Tibial artery (tissue), 4 donors: ENCODE results near the gene HS6ST2.
"Not testable (repeated sequence)": the region's sequence is repeated elsewhere in the genome, so short reads cannot be mapped to it uniquely, and the experiment has no call there.

Source experiments
- DNase-seq, 2 donors: peaks; one replicate each; pipeline ENCODE4 v3.0.0-alpha.2; 2019
- H3K27ac ChIP-seq, 2 donors: fragments of 200-600 bp; sonication (generic) in 1 of 2; 1 replicate in 1 of 2; 2 replicates in 1 of 2; pipeline ENCODE4 v1.5.1; 2018 to 2019; ENCODE audit warnings: mild to moderate bottlenecking in 1 of 2
- H3K27me3 ChIP-seq, 2 donors: fragments of 200-600 bp; sonication (generic) in 1 of 2; one replicate each; pipeline versions ENCODE4 v1.5.1 to v1.6.0; 2016 to 2019
- H3K36me3 ChIP-seq, 3 donors: fragments of 200-600 bp; sonication (generic) in 2 of 3; one replicate each; pipeline ENCODE4 v1.5.1; 2016 to 2019; ENCODE audit warnings: mild to moderate bottlenecking in 2 of 3
- H3K4me1 ChIP-seq, 4 donors: fragments of 200-600 bp; sonication (generic) in 2 of 4; 1 replicate in 3 of 4; 2 replicates in 1 of 4; pipeline ENCODE4 v1.5.1; 2016 to 2019
- H3K4me3 ChIP-seq, 2 donors: fragments of 200-600 bp; sonication (generic) in 1 of 2; 1 replicate in 1 of 2; 2 replicates in 1 of 2; pipeline ENCODE4 v1.5.1; 2018 to 2019; ENCODE audit warnings: mild to moderate bottlenecking in 2 of 2
- H3K9me3 ChIP-seq, 3 donors: fragments of 200-600 bp; sonication (generic) in 1 of 3; one replicate each; pipeline ENCODE4 v1.5.1; 2016 to 2019
- CTCF ChIP-seq, 2 experiments: fragments of 200-600 bp in 1 of 2; fragments of 450-650 bp in 1 of 2; IDR thresholded peaks; one replicate each; pipeline ENCODE4 v1.5.1; 2017 to 2019; ENCODE audit warnings: antibody characterized with exemption in 2 of 2, mild to moderate bottlenecking in 1 of 2, moderate library complexity in 1 of 2
- intact Hi-C: fragments of 100-400 bp; cut with DNase I; formaldehyde crosslinking; loops from one replicate; pipeline ENCODE4 v1.15.0; 2023; ENCODE audit warnings: low total_unique reads

The HS6ST2 gene

DNA sequence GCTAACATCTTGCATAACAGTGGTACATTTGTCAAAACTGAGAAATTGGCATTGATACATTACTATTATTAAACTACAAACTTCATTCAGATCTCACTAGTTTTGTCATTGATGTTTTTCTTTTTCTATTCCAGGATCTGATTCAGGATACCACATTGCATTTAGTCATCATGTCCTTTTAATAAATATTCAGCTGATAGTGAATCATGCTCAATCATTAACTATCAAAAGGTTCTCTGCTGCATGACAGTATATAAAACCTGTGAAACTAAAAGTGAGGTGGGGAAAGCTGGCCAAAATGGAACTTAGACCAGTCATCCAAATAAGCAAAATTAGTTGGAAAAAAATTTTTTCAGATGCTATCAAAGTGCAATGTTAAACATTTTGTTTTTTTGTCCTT is 28.1 kb upstream of the HS6ST2 start:
- no peaks in the 10 kb centered on the region for H3K36me3 ChIP-seq
- TF ChIP-seq CTCF (IDR thresholded peaks at IDR 0.05), result no peak

DNA sequence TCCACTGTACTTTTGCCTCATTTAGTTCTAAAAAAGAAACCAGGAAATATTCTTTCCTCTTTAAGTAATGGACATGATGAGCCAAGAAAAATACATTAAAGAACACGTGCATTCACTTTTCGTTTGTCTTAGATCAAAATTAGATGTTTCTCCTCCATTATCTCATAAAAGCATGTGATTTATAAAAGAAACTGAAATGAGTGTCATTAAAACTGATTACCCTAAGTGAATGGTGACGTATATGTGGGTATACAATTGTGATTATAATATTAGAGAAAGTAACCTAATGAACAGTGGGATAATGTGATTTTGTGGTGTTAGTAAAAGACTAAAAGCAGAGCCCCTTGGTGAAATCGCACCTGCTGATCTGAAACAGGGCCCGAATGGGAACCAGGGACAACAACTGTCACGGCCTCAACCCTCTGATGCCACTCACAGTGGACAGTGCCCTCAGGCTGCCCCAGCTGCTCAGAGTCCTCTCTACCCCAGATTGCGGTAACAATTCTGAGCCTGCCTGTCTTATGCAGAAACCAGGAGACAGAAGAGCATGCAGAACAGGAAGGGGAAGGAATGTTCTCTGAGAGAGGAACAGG is 25.7 kb upstream of the HS6ST2 start:
- DNase-seq, result no peak
- Histone ChIP-seq H3K4me1 (no peaks in the 10 kb centered on the region), H3K27me3 (no peaks in the 10 kb centered on the region), H3K36me3 (no peaks in the 10 kb centered on the region), H3K9me3 (no peaks in the 10 kb centered on the region), H3K4me3 (no peak overlapping the region), H3K27ac (no peak overlapping the region)
- TF ChIP-seq CTCF (IDR thresholded peaks at IDR 0.05), result no peak
- intact Hi-C loops, result no loop called here

More for the DNA sequence above, 28.1 kb upstream of the HS6ST2 start:
- no peaks in the 10 kb centered on the region for H3K9me3 ChIP-seq
- no peaks in the 10 kb centered on the region for H3K27me3 ChIP-seq
- H3K4me3 ChIP-seq, result no peak overlapping the region
- no peak for DNase-seq
- no peaks in the 10 kb centered on the region for H3K4me1 ChIP-seq
- H3K27ac ChIP-seq, result no peak overlapping the region
- intact Hi-C loops, result no loop called here

DNA sequence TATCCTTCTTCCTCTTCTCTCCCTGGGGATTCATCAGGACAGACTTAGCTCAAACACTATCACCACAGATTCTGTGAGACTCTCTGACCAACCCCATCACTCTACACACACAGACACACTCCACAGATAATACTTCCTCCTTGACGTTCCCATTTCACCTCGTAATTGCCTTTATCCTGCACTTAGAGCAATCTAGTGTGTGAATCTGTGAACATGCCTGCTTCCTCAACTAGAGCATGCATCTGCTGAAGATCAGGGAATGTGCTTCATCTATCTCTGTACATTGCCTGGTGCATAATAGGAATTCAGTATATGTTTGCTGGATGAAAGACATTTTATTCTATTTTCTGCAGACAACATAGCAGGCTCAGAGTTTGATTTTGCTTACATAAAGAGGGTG is 25.1 kb upstream of the HS6ST2 start:
- TF ChIP-seq CTCF (IDR thresholded peaks at IDR 0.05), result no peak
- DNase-seq, result no peak
- no peak overlapping the region for H3K4me3 ChIP-seq
- no peaks in the 10 kb centered on the region for H3K4me1 ChIP-seq
- no peaks in the 10 kb centered on the region for H3K36me3 ChIP-seq
- H3K27ac ChIP-seq, result no peak overlapping the region
- intact Hi-C loops, result no loop called here
- H3K9me3 ChIP-seq, result no peaks in the 10 kb centered on the region
- no peaks in the 10 kb centered on the region for H3K27me3 ChIP-seq

DNA sequence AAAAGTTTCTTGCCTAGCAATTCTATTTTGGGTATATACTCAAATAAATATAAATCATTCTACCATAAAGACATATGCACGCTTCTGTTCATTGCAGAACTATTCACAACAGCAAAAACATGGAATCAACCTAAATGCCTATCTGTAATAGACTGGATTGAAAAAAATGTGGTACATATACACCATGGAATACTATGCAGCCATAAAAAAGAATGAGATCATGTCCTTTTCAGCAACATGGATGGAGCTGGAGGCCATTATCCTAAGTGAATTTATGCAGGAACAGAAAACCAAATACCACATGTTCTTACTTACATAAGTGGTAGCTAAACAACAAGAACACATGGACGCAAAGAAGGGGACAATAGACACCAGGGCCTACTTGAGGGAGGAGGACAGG is 21.6 kb upstream of the HS6ST2 start:
- H3K4me3 ChIP-seq, H3K27me3 ChIP-seq, H3K36me3 ChIP-seq, intact Hi-C loops, H3K9me3 ChIP-seq, DNase-seq, H3K4me1 ChIP-seq, H3K27ac ChIP-seq: not testable (repeated sequence)

DNA sequence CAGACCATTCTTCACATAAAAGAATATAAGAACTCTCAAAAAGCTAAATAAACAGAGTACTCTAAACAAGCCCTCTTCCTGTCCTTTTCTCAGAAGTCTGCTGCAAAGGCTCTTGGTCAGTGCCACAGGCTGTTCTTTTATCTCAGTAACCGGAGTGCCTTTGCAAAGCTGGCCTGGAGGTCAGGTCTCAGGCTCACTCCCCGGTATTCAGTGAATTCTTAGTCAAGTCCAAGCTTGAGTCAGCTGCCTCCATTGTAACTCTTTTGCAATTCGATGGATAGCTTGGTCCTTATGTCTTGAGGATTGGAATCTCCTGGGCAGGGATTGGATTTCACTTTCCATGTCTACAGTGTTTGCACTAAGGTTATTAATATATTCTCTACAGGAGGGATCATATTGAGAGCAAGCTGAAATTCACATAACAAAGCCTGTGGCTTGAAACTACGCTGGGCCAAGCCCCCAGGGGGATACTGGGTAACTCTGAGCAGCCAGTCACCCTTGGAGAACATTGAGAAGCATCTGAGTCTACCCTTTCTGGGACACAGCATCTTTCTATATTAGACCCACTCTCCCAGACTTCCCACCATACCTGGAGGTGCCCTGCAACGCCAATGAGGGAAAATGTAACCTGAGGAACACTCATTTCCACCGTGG is 10.0 kb upstream of the HS6ST2 start:
- H3K4me3 ChIP-seq, result no peak overlapping the region
- no peak overlapping the region for H3K27ac ChIP-seq
- no peaks in the 10 kb centered on the region for H3K9me3 ChIP-seq
- H3K36me3 ChIP-seq, result no peaks in the 10 kb centered on the region
- no peak for TF ChIP-seq CTCF (IDR thresholded peaks at IDR 0.05)
- intact Hi-C loops, result no loop called here
- no peak for DNase-seq
- H3K4me1 ChIP-seq, result no peaks in the 10 kb centered on the region
- H3K27me3 ChIP-seq, result no peaks in the 10 kb centered on the region

DNA sequence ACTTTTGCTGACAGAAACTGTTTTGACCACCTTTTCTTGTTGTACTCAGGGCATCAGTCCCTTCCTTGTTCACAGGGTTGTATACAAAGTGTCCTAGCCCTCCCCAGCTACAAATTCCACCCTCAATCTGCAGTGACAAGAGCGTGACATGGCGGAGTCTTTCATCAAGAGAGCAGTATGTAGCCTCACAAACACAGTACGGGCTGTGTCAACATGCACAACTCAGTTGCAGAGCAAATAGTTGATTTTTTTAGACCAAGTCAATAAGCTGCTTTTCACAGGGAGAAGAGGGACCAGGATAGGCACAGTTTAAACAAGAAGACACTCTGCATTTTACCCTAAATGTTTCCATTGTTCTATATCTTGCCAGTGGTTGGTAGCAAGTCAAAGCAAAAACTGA is 8.6 kb upstream of the HS6ST2 start:
- H3K4me1 ChIP-seq, result no peaks in the 10 kb centered on the region

More for the DNA sequence above, 8.6 kb upstream of the HS6ST2 start:
- Histone ChIP-seq H3K4me3 (no peak overlapping the region), H3K27me3 (no peaks in the 10 kb centered on the region), H3K36me3 (no peaks in the 10 kb centered on the region), H3K27ac (no peak overlapping the region), H3K9me3 (no peaks in the 10 kb centered on the region)
- no peak for TF ChIP-seq CTCF (IDR thresholded peaks at IDR 0.05)
- intact Hi-C loops, result no loop called here
- DNase-seq, result no peak
